Measurements from ENCODE around the gene UTP15.

The UTP15 gene

DNA sequence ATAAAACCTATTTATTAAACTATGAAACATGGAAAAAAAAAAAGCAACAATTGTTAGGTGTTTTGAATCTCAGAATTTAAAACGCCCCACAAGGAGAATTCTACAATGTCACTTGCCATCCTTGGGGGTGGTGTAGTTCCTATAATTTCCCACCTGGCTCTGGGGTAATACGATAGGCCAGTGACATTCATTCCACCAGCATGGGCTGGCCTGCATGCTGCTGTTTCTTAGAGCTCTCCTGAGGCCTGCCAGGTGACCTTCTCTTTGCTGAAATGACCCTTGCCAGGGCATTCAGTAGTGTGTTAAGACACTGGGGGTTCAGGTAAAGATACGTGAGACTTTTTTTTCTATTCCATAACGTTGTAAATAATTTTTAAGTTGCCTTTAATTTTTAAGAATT, 50.4 kb downstream of the UTP15 start:
- TF ChIP-seq ZFX (IDR thresholded peaks at IDR 0.05; ENCODE audit: borderline replicate concordance): no peak
- TF ChIP-seq, protein P1, sequence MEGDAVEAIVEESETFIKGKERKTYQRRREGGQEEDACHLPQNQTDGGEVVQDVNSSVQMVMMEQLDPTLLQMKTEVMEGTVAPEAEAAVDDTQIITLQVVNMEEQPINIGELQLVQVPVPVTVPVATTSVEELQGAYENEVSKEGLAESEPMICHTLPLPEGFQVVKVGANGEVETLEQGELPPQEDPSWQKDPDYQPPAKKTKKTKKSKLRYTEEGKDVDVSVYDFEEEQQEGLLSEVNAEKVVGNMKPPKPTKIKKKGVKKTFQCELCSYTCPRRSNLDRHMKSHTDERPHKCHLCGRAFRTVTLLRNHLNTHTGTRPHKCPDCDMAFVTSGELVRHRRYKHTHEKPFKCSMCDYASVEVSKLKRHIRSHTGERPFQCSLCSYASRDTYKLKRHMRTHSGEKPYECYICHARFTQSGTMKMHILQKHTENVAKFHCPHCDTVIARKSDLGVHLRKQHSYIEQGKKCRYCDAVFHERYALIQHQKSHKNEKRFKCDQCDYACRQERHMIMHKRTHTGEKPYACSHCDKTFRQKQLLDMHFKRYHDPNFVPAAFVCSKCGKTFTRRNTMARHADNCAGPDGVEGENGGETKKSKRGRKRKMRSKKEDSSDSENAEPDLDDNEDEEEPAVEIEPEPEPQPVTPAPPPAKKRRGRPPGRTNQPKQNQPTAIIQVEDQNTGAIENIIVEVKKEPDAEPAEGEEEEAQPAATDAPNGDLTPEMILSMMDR (IDR thresholded peaks at IDR 0.05): no peak
- no peak overlapping the region for H3K27ac ChIP-seq

DNA sequence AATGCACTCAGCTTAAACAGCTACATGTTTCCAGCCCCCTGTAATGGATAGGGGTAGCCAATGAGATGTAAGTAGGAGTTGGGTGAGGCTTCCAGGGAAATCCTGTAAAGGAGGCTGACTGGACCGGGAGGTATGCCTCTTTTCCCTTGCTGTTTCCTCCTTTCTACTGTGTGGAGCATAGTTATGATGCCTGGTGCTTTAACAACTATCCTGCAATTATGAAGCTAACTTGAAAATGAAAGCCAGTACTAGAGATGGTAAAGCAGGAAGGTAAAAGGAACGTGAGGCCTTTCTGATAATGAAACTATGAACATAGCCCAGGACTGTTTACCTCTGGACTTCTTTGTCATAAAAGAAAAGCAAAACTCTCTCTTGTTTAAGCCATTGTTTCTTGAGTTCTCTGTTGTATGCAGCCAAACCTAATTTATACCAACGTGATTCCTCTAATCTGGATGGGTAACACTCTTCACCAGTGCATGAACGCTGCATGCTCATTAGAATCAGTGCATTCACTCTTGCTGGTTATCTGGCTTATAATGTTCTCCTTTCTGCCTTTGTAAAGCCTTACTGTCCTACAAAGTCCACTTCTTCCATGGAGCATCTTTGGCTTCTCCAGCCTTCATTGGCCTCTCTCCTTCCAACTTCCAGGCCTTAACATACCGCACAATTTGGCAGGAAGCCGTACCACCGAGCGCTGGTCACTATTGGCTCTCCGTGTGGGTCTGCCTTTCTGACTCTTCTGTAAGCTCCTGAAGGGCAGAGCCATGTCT, 52.2 kb downstream of the UTP15 start:
- H3K27ac ChIP-seq: no peak overlapping the region
- TF ChIP-seq, protein P1 (IDR thresholded peaks at IDR 0.05): no peak
- TF ChIP-seq ZFX (IDR thresholded peaks at IDR 0.05; ENCODE audit: borderline replicate concordance): no peak

DNA sequence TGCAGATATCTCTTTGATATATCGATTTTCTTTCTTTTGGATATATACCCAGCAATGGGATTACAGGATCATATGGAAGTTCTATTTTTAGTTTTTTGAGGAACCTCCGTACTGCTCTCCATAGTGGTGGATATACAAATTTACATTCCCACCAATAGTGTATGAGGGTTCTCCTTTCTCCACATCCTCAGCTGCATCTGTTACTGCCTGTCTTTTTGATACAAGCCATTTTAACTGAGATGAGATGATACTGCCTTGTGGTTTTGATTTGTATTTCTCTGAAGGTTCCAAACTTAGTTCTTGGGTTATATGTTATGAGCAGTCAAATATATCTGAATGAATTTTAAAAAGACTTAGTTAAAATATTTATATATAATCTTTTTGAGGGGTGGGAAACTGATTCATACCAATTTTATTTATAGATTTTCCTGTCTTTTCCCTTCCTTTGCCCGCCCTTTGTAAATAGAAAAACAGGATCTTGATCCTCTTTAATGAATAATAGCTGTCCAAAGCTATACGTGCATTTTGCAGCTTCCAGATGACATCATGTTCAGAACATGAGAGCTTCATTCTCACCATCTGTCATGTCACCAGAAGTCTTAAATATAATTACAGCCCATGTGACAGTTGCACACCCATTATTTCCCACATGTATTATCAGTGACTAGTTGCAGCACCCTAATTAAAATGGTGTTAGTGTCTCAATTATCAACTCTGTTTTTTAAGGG, 54.2 kb downstream of the UTP15 start:
- TF ChIP-seq, protein P1 (IDR thresholded peaks at IDR 0.05): no peak
- TF ChIP-seq ZFX (IDR thresholded peaks at IDR 0.05; ENCODE audit: borderline replicate concordance): no peak
- H3K27ac ChIP-seq: no peak overlapping the region

DNA sequence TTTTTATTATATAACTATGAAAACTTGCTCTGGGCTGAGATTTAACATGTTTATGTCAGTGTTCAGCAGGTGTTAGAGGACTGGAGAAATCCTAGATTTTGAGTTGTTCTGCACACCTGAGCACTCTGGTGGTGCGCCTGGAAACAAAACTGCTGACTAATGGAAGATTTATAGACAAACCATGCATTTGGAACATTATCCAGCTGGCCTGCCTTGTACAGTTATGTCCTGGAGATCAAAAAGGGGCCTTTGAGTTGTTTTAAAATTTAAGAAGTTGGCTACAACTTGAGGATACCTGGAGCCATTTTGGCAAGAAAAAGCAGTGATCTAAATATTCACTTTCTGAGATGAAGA, 54.8 kb downstream of the UTP15 start:
- TF ChIP-seq, protein P1 (IDR thresholded peaks at IDR 0.05): no peak
- TF ChIP-seq ZFX (IDR thresholded peaks at IDR 0.05; ENCODE audit: borderline replicate concordance): no peak

DNA sequence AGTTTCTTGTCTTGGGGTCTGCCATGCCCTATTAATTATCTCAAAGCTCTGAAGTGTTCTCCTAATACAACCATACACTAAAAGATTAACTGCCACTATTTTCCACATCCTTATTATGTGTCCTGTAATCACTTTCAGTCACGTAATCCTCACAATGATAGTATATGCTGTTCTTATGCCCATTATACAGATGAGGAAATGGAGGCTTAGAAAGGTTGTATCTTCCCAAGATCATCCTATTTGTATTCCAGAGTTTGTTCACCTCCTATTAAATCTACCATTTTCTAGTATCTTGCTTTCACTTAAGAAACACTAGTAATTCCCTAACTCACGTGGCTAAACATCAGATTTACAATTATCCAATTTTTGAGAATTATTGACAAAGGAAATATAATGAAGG, 57.5 kb downstream of the UTP15 start:
- H3K27ac ChIP-seq: no peak overlapping the region
- TF ChIP-seq, protein P1 (IDR thresholded peaks at IDR 0.05): no peak
- TF ChIP-seq ZFX (IDR thresholded peaks at IDR 0.05; ENCODE audit: borderline replicate concordance): no peak

More for the DNA sequence above, 54.8 kb downstream of the UTP15 start:
- H3K27ac ChIP-seq: no peak overlapping the region

DNA sequence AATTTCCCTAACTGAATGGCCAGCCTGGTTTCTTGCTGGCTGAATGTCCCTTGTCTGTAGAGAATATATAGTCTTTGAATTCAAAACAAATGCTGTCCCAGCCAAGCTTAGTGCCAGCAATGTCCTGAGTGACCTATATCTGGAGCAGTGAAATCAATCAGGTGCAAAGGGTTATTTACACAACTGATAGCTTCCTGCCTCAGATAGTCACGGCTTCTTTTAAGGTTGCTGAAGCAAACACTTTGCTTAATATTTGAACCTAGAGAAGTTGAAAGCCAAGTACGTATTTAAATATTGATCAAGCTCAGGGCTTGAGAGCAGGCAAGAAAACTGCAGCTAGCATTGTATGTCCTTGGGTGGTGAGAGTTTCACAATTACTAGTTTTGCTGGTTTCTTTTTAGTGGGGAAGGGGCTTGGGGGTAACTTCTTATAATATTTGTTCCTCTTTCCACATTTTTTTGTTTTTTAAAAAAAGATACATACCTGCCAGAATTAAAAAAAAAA, 58.4 kb downstream of the UTP15 start:
- no peak for TF ChIP-seq ZFX (IDR thresholded peaks at IDR 0.05; ENCODE audit: borderline replicate concordance)
- TF ChIP-seq, protein P1 (IDR thresholded peaks at IDR 0.05): no peak
- H3K27ac ChIP-seq: peak overlapping the region; percentile 41

DNA sequence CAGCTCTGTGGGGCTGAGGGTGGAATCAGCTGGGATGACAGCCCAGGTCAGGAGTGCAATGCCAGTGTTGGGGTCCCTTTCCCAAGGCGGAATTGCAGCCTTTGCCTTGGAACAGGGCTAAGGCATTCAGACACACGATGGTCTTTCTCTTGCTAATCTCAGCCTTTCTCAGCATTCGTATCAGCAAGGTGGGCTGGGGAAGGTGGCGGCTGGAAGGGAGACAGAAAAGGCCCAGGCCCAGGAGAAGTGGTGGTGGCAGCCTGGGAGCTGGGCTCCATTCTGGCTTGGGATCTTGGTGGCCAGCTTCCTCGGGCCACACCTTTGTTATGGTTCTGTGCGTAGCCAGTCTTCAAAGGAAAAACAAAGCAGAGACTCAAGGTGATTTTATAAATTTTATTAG, 59.3 kb downstream of the UTP15 start:
- TF ChIP-seq, protein P1 (IDR thresholded peaks at IDR 0.05): no peak
- no peak for TF ChIP-seq ZFX (IDR thresholded peaks at IDR 0.05; ENCODE audit: borderline replicate concordance)
- peak overlapping the region; percentile 73 for H3K27ac ChIP-seq

Data from 22Rv1 (cell line).